ENCODE results near the gene SPATA22.
"Not testable (repeated sequence)": the region's sequence is repeated elsewhere in the genome, so short reads cannot be mapped to it uniquely, and the experiment has no call there.

Gene SPATA22

DNA sequence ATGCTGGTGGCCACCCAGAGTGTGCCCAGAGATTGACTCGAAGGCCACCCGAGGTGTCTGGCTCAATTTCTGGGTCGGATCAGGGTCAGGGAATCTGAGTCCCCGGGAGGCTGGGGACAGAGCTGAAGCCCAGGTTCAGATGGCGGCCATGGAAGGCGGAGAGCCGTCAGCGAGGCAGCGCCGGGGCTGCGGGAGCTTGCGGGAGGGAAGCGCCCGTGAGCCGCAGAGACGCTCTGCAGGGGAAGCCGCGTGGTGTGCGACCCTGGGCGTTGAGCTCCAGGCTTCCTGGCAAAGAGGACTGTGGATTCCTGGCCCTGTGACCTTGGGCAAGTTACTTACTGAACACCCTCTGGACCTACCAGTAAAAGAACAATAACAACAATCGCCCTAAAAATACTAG, 518 bp upstream of the SPATA22 start:
- DNase-seq (ENCODE audit: low spot score), result no peak

DNA sequence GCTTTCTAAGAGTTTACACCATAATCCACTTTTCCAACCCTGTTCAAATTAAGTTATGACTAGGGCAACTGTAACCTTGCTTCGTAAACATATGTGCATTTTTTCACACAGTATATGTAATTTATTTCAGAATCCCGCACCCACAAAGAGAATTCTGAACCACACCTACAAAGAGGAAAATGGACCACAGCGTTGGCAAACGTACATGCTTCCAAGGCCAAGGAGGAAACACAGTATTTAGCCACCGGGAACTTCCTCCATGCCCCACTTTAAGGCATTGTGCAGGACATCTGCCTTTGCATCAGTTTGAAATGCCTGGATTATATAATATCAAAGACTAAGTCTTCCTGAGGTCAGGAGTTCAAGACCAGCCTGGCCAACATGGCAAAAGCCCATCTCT, 2.1 kb downstream of the SPATA22 start:
- DNase-seq (ENCODE audit: low spot score), result no peak

DNA sequence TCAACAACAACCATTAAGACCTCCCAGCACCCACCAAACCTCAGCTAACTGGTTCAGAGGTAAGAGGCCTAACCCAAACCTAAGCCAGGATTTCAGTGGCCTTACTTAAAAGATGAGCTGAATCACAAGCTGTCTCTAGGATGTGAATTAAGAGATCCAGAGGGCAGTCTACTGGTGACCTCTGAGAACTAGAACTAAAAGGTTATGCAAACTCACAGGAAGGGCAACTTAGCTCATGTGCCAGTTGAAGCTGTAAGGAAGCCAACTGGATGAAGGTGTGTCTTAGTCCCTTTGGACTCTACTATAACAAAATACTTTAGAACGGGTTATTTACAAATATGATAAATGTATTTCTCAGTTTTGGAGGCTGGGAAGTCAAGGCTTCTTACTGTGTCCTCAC, 5.3 kb downstream of the SPATA22 start:
- not testable (repeated sequence) for DNase-seq (ENCODE audit: low spot score)

DNA sequence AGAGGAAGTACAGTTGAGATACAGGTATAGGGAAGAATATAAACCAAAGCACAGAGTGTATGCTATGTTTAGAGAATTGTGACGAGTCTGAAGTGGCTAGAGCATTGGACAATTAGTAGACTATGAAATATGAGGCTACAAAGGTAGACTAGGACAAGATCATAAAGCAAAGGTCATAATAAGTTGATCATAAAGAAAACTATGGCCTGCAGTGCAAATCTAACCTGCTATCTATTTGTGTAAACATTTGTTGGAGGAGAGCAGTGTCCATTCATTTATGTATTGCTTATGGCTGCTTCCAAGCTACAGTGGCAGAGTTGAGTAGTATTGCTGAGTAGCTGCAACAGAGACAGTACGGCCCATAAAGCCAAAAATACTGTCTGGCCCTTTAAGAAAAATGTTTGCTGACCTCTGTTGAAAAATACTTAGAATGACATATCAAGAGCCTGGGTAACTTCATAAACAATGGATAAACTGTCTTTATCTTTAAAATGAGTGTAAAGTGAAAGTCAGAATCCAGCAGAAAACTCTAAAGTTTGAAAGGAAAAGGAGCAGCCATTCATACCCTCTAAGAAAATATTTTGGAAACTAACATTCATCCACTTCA, 23.5 kb downstream of the SPATA22 start:
- no peak for DNase-seq (ENCODE audit: low spot score)

DNA sequence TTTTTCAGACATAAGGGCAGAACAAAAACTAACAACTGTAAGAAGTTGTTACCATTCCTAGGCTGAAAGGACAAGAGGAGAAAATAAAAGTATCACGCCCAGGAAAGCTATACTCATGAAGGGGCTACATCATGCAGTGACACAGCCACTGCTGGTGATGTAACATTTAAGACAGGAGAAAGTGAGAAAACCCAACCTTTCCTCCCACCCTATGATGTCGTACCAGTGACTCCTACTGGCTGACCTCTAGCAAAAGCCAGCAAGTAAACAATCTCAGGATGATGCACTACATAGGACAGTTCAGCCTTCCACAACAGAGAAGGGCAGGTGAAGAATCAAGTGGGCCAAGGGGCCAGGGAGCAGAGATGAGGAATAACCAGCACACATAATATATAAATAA, 24.0 kb downstream of the SPATA22 start:
- peak; percentile 24 for DNase-seq (ENCODE audit: low spot score)

DNA sequence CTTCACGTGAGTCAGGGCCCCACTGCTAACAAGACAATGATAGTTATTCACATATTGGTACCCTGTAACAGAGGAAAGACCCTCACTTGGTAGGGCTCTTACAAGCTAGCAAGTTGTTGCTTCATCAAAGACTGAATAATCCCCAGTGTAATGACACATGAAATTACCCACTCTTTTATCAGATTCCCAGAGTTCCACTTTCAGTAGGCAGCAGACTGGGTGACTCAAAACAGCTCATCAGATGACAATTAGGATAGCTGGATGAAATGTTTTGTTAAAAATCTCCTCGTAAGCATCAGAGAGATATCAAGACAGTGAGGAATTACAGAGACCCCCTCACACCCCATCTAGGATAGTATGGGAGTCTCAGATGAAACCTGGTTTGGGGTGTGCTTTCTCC, 31.2 kb downstream of the SPATA22 start:
- no peak for DNase-seq (ENCODE audit: low spot score)

DNA sequence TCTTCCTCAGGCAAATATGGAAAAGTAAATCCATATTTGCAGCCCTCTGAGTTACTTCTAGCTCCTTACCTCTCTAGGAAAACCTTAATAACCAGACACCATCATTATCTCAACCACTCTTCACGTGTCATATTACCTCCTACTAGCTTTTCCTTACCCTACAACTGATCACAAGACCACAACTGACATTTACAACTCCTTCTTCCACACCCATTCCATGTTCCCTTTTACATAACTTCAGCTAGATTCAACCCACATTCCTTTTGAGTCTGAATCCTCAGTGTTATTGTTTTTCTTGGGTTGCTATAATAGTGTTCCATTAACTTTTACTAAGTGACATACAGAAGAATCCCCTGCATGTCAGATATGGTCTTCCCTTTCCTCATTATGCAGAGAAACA, 33.3 kb downstream of the SPATA22 start:
- DNase-seq (ENCODE audit: low spot score), result no peak

DNA sequence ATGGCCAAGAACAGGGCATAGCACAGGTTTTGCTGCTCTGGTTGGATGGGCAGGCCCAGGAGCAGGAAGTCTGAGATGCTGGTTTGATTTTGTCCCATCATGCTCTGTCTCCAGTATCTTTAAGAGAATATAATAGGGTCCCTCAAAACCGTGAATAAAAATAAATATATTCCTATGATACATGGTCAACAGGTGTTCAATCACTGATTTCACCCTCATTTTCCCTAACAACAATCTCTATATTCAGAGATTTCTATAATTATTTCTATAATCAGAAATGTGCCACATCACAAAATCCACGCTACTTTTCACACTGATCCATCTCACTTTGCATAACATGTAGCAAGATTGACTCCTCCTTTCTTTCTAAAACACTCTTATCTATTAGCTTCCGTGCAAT, 37.9 kb downstream of the SPATA22 start, which contains the start of gene OR1E2:
Gene OR1E2 (minus strand): TSS at position 101 of the 400 bp plus-strand sequence. CDS start 0 bp downstream, at position 101.
- no peak for DNase-seq (ENCODE audit: low spot score)

DNA sequence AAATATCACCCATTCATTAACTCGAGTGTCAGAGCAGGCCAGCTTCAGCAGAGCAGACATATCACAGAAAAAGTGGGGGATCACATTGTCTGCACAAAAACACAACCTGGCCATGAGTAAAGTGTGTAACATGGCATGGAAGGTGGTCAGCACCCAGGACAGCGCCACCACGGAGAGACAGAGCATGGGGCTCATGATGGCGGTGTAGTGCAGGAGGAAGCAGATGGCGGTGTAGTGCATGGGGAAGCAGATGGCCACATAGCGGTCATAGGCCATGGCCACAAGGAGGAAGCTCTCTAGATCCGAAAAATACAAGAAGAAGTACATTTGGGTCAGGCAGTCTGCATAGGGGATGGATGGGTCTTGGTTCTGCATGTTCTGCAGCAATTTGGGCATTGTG, 38.4 kb downstream of the SPATA22 start:
- DNase-seq (ENCODE audit: low spot score), result not testable (repeated sequence)

DNA sequence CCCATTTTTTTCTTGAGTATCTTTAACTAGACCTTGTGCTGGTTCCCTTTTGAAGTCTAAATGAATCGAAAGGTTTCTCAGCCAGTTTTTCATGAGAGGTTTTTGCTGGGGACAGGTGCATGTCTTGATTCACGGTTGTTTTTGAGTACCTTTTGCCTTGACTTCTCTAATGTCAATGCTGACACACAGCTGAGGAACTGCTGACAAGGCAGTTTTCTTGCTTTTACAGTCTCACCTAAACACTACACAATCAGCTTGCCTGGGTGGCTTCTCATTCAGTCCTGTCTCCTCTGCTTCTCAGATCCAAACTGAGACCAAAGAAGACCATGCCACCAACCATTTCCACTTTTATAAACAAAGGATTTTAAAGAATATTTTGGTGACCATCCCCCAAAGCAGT, 53.4 kb downstream of the SPATA22 start:
- DNase-seq (ENCODE audit: low spot score), result no peak

DNA sequence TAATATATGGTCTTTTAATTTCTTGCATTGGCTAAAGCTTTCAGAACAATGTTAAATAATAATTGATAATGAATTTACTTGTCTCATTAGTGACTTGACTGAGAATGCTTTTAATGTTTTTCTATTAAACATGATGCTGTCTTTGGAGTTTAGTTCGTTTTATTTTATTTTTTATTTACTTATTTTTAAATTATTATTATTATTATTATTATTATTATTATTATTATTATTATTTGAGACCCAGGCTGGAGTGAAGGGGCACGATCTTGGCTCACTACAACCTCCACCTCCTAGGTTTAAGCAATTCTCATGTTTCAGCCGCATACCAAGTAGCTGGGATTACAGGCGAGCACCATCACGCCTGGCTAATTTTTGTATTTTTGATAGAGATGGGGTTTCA, 56.0 kb downstream of the SPATA22 start:
- no peak for DNase-seq (ENCODE audit: low spot score)

DNA sequence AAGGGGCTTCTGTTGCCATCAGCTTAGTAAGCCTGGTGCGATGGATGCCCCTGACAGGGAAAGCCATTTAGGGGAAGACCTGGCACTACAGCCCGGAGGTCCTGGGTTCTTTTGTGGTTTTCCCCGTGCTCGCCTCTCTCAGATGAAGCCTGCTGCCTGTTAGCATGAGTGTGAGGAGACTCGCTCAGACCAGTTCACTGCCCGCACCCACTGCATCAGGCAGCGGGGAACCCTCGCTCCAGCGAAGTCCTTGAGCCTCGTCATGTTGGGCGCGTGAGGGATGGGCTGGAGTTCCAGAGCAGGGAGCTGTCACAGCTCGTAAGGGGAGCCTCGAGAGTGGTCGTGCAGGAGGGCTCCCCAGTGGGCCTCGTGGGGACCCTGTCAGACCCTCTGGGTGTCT, 59.4 kb downstream of the SPATA22 start:
- not testable (repeated sequence) for DNase-seq (ENCODE audit: low spot score)

DNA sequence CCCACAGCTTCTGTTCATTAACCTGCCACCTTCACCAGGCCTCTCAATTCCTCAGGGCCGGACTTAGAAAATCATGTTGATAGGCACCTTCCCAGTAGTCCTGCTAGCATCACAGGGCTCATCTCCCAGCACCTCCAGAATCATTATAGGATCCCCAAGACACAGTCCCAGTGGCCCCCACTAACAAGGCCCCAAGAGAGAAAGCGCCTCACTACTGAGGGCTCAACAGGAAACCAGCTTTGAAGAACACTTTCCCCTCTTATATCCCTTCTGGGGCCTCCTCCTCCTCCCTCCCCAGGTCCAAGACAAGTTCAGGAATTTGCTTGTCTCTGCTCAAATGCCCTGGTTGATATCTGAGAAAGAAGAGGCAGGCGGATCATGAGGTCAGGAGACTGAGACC, 60.5 kb downstream of the SPATA22 start, which contains the start of gene OR3A3:
Gene OR3A3 (plus strand): TSS at position 301 of the 400 bp plus-strand sequence.
- no peak for DNase-seq (ENCODE audit: low spot score)

DNA sequence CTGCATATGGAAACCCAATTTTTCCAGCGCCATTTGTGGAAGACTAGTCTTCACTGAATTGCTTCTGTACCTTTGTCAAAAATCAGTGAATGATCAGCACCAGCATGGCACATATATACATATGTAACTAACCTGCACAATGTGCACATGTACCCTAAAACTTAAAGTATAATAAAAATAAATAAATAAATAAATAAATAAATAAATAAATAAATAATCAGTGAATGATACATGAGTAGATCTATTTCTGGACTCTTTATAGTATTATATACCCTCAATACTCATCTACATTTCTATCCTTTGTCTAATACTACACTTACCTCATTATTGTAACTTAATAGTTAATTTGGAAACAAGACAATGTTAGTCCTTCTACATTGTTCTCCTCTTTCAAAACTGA, 67.8 kb downstream of the SPATA22 start:
- DNase-seq (ENCODE audit: low spot score), result not testable (repeated sequence)

DNA sequence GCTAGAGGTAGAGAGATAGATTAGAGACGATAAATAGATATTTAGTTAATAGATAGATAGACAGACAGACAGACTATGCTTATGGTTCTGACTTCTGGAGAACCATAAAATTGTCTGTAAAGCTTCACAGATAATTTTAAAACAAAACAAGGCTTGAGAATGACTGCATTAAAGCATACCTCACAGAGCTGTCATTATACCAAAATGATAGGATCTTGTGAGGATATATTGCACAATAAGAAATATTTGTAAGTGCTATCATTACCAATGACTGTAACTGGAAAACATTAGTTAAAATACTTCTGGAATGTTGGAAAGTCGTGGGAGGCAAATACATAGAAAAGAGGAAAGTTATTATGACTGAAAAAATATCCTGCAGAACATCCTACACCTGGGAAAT, 69.8 kb downstream of the SPATA22 start:
- DNase-seq (ENCODE audit: low spot score), result no peak

DNA sequence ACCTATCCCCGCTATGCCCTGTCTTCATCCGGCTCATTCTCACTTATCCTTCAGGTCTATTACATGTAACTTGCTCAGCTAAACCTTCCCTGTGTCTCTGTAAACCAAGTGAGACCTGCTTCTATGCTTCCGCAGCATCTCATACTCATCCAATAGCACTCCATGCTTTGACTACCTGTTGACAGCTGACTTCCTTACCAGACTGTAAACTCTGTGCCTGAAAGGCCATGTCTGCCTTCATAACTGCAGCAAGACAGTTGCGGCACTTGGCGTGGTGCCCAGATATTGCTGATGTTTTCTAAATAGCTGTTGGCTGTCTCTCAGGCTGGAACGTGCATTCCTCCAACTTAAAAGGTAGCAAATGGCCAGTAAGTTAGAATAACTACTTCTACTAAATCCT, 71.6 kb downstream of the SPATA22 start:
- no peak for DNase-seq (ENCODE audit: low spot score)

DNA sequence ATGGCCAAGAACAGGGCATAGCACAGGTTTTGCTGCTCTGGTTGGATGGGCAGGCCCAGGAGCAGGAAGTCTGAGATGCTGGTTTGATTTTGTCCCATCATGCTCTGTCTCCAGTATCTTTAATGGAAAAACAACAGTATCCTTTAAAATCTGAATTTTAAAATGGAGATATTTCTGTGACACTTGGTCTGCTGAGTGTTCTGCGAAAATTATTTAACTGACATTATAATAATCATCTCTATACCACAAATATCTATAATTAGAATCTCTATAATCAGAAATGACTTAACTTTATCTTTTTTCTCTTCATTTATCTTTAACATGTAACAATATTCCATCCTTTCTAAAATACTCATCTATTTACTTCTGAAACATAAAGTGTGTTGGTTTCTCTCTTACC, 73.3 kb downstream of the SPATA22 start, which contains the start of gene OR1E1:
Gene OR1E1 (minus strand): TSS at position 101 of the 400 bp plus-strand sequence. CDS start 0 bp downstream, at position 101.
- no peak for DNase-seq (ENCODE audit: low spot score)

DNA sequence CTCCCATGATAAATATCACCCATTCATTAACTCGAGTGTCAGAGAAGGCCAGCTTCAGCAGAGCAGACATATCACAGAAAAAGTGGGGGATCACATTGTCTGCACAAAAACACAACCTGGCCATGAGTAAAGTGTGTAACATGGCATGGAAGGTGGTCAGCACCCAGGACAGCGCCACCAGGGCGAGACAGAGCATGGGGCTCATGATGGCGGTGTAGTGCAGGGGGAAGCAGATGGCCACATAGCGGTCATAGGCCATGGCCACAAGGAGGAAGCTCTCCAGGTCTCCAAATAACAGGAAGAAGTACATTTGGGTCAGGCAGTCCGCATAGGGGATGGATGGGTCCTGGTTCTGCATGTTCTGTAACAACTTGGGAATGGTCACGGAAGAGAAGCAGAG, 73.8 kb downstream of the SPATA22 start:
- not testable (repeated sequence) for DNase-seq (ENCODE audit: low spot score)
